Mononuclear cell (primary cell): ENCODE results near the gene ARL5A. TPM values are rescaled to one million over a fixed set of nuclear protein-coding genes. Genes with fewer than 3 reads are reported as not detected.
"Not testable (repeated sequence)": the region's sequence is repeated elsewhere in the genome, so short reads cannot be mapped to it uniquely, and the experiment has no call there.

Experiments used
- H3K27me3 ChIP-seq: 2 replicates; pipeline ENCODE4 v1.6.0; 2011; ENCODE audit warnings: low read length, control low read depth; ENCODE audit not compliant: insufficient read depth
- H3K4me1 ChIP-seq: 2 replicates; pipeline ENCODE4 v1.5.1; 2011; ENCODE audit warnings: mild to moderate bottlenecking, low read length, control low read depth; ENCODE audit not compliant: insufficient read depth
- H3K4me3 ChIP-seq: 2 replicates; pipeline ENCODE4 v1.5.1; 2011; ENCODE audit warnings: mild to moderate bottlenecking, low read length, moderate library complexity
- H3K9me3 ChIP-seq: 2 replicates; pipeline ENCODE4 v1.5.1; 2011; ENCODE audit warnings: low read depth, mild to moderate bottlenecking, control low read depth, low read length
- total RNA-seq: library from RNA; depleted of rRNA; stranded (reverse); fragments of >200 nt; gene quantifications from one replicate; pipeline ENCODE4 v1.2.3, GENCODE V29; 2012

ARL5A gene
- total RNA-seq, 1 donor: 34.8 TPM

DNA sequence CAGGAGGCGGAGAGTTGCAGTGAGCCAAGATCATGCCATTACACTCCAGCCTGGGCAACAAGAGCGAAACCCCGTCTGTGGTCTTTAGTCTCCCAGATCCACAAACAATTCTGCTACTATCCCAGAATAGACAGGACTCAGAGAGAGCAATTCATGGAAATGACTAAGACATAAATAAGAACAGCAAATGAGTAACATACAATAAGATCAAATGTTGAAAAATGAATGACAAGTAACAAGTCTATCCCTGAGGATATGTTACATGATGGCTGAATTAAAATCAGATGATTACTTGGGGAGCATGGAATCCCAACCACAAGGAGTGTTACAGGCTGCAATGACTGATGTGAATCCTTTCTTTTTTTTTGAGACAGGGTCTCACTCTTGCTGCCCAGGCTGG, 10.3 kb downstream of the ARL5A start:
- Histone ChIP-seq H3K4me1 (no peaks in the 10 kb centered on the region), H3K27me3 (no peaks in the 10 kb centered on the region), H3K9me3 (no peaks in the 10 kb centered on the region), H3K4me3 (no peak overlapping the region)

DNA sequence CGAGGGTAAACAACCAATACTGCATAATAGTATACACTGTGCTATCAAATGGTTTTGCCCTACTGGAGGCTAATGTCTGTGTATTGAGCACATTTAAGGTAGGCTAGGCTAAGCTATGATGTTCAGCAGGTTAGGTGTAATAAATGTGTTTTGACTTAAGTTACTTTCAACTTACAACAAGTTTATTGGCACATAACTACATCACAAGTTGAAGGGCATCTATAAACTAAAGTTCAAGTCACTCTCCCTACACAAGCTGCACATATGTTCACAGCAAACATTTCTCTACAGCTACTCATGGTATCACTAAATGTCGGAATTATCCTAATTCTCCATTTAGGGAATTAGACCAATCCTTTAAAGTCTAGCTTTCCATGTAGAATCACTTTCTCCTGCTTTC, 11.4 kb downstream of the ARL5A start:
- Histone ChIP-seq H3K4me3 (no peak overlapping the region), H3K4me1 (no peaks in the 10 kb centered on the region), H3K9me3 (no peaks in the 10 kb centered on the region), H3K27me3 (no peaks in the 10 kb centered on the region)

DNA sequence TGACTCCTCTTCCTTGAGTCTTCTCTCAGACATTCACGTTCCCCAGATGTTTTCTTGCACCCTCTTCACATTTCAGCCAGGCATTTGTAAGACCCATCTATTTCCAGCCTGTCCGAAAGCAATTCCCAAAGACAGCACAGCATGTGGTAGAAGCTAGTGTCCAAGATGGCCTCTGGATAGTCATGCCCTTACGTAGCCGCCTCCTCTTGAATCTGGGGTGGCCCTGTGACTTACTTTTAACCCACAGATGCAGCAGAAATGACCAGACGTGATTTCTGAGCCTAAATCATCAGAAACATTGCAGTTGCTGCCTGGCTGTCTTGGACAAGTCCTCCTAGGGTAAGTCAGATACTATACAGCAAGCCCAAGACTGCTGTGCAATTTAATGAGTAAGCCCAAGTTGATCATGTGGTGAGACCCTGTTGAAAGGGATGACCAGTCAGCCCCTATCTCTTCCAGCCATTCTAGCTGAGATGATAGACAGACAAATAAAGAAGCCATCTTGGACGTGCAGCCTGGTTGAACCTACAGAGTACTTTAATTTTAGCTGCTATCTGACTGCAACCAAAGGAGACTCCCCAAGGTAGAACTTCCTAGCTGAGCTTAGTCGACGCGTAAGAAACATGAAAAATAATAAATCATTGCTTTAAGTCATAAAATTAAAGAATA, 12.3 kb downstream of the ARL5A start:
- Histone ChIP-seq H3K4me1 (no peaks in the 10 kb centered on the region), H3K9me3 (no peaks in the 10 kb centered on the region), H3K27me3 (no peaks in the 10 kb centered on the region), H3K4me3 (no peak overlapping the region)

DNA sequence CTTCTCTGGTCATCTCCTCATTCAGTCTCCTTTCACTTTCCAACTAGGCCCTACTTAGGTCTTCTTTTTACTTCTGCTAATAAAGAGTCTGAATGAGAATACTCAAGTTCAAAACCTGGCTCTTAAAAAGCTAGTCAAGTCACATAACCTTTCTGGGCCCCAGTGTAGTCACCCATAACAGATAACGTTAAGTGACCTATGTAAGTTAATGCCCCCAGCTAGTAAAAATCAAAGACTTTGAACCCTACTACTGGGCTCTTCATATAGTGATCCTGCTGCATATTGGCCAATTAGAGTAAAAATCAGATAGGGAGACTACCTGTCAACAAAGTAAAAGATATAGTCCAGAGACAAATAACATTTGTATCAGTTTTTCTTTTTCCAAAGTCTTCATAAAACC, 17.7 kb downstream of the ARL5A start:
- Histone ChIP-seq H3K4me1 (peaks cover 8% of the 10 kb centered on the region), H3K9me3 (no peaks in the 10 kb centered on the region), H3K4me3 (no peak overlapping the region), H3K27me3 (no peaks in the 10 kb centered on the region)

DNA sequence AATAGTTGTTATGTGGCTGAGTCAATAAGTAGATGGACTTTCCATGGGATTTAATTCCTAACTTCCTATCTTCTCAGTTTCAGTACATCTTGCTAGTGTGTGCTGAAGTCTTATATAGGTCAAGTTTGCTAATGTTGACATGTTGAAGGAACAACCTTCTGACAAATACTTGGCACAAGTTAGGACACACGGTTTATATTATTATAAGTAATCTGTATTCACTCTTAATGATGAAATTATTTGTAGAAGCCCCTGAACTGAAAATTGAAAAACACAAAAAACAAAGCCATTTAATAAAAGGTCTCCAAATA, 19.2 kb downstream of the ARL5A start:
- H3K4me3 ChIP-seq: no peak overlapping the region
- H3K4me1 ChIP-seq: peaks cover 8% of the 10 kb centered on the region
- no peaks in the 10 kb centered on the region for H3K9me3 ChIP-seq
- H3K27me3 ChIP-seq: no peaks in the 10 kb centered on the region

DNA sequence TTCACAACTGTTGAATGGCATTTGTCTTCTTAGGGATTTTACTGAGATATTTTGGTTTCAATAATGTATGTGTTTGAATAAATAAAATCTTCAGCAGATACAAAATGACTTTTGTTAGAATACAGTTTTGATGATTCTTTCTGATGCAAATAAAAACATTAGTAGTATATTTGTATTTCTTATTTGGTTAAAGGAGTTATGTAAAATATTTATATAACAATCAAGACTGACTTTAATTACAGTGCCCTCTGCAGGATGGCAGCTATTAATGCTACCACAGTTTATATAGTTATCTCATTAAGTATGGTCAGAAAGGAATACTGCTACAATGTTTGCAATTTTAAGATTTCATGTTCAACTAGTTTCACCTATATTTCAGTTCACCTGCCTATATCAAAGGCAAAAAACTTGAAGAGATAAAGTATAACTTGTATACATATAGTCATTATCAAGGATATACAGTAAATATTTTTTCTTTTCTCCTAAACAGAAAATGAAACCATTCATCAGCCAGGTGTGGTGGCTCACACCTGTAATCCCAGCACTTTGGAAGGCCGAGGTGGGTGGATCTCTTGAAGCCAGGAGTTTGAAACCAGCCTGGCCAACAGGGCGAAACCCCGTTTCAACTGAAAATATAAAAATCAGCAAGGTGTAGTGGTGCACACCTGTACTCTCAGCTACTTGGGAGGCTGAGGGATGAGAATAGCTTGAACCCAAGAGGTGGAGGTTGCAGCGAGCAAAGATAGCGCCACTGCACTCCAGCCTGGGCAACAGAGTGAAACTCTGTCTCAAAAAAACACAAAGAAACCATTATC, 19.8 kb downstream of the ARL5A start:
- Histone ChIP-seq H3K9me3 (no peaks in the 10 kb centered on the region), H3K4me3 (no peak overlapping the region), H3K4me1 (peaks cover 8% of the 10 kb centered on the region), H3K27me3 (no peaks in the 10 kb centered on the region)

DNA sequence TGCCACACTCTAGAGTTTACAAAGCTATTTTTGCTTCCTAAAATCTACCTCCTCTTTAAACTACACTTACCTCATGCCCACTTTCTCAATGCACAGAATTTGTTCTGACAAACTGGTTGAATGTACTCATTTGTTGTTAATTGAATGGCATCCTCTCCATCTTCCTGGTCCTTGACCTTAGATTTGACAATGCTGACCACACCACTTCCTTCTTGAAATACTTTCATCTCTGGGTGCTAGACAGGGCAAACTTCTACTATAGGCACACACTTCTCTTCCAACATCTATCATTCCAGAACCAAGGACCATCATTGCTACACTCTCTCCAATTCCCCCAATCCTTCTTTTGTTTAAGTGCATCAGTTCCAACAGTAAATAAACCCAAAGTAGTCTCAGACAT, 22.3 kb downstream of the ARL5A start:
- Histone ChIP-seq H3K4me3 (no peak overlapping the region), H3K27me3 (no peaks in the 10 kb centered on the region), H3K4me1 (peaks cover 8% of the 10 kb centered on the region), H3K9me3 (no peaks in the 10 kb centered on the region)

DNA sequence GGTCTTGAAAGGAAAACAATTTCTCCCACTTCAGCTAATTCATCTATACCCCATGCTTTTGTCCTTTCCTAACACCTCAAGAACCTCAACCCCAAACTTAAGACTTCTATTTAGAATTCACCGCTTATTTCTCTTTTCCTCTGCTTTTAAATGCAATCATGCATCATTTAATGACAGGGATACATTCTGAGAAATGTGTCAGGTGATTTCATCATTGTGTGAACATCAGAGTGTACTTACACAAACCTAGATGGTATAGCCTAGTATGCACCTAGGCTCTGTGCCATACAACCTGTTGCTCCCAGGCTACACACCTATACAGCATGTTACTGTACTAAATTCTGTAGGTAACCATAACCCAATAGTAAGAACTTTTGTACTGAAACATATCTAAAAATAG, 22.9 kb downstream of the ARL5A start:
- Histone ChIP-seq H3K4me1 (peaks cover 8% of the 10 kb centered on the region), H3K4me3 (no peak overlapping the region), H3K9me3 (no peaks in the 10 kb centered on the region), H3K27me3 (no peaks in the 10 kb centered on the region)

DNA sequence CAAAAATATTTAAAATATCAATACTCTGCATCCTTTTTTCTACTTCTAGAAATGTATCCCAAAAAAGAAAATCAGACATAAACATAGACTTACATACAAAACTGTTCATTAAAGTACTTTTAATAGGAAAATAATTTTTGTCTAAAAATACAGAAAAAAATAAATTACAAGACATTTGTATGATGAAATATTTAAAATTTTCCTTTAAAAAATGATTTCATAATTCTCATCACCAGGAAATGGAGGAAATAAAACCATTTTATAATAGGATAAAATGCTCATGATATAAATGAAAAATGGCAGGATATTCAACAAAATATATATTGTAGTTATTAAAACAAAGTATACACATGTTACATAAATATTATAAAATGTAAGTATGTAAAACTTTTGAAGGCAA, 24.4 kb downstream of the ARL5A start:
- Histone ChIP-seq H3K9me3 (no peaks in the 10 kb centered on the region), H3K4me1 (peaks cover 8% of the 10 kb centered on the region), H3K4me3 (no peak overlapping the region), H3K27me3 (no peaks in the 10 kb centered on the region)

DNA sequence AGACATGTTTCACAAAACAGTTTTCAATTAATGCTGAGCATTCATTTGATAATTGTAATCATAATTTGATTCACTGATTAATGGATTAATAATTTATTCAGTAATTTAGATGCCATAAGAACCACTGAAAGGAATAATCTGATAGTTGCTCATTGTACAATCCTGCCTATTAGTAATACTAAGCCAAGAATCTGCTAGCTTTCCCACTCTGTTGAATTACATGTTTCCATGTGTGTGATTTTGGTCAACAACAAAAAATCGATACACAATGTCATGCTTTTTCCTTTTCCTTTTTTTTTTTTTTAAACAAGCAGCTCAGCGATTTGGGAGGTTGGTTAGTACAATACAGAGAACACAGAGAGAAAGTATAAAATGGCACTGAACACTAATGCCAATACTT, 25.9 kb downstream of the ARL5A start:
- Histone ChIP-seq H3K27me3 (no peaks in the 10 kb centered on the region), H3K9me3 (no peaks in the 10 kb centered on the region), H3K4me1 (peaks cover 5% of the 10 kb centered on the region), H3K4me3 (no peak overlapping the region)

DNA sequence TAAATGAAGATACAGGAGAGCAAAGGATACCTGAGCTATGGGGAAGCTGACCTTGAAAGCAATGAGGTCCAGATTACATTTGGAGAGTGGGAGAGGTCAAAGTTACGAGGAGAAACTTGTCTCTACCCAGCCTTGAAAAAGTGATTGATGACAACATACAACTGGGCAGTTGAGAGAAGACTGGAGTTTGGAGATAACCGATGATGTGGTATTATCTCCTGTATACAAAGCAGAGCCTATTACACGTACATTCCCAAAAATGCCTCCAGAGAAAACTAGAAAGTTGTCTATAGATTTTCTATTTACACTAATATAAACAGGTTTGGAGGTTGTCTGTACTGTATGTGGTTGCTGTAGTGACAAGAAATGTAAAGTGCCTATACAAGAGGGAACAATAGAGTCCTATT, 28.3 kb downstream of the ARL5A start:
- Histone ChIP-seq H3K9me3 (no peaks in the 10 kb centered on the region), H3K4me1 (no peaks in the 10 kb centered on the region), H3K4me3 (no peak overlapping the region), H3K27me3 (no peaks in the 10 kb centered on the region)

DNA sequence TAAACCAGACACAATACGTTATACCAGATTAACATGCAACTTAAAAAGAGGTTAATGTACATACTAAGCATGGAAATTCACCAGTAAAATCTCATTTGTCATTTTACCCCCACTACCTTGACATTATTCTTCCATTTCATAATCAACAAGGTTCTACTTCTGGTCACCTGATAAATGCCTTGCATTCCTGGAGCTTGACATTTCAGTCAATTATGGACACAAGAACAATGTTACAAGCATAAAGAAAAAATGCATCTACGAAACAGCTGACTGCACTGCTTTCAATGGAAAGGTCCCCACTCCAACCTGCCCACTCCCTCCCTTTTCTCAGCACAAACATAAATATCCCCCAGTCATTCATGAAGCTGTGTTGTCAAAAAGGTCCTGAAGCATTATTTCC, 31.4 kb downstream of the ARL5A start:
- Histone ChIP-seq H3K4me1 (no peaks in the 10 kb centered on the region), H3K4me3 (no peak overlapping the region), H3K27me3 (no peaks in the 10 kb centered on the region), H3K9me3 (no peaks in the 10 kb centered on the region)

DNA sequence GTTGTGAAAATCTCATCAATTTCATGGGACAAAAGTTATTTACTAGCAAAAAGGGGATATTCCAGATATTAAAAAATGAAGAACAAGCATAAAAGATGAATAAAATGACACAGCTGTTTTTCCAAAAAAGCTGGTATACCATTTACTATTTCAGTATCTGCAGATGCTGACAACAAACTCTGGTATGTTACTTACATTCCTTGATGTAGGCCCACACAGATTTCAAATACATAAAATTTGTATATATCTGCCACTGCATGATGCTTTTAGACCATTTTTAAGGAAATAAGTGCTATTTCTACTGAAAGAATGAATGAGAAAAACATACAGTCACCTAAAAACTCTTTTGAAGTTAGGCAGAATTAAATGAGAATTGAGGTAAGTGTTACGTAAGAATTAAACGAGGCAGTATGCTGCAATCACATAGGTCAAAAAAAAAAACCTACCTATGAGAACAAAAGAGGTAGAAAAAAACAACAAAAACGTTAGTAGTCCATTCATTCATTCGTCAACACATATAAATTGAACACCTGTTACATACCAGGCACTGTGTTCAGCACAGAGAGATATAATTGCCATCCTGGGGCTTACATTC, 32.5 kb downstream of the ARL5A start:
- Histone ChIP-seq H3K4me3 (no peak overlapping the region), H3K4me1 (no peaks in the 10 kb centered on the region), H3K9me3 (no peaks in the 10 kb centered on the region), H3K27me3 (no peaks in the 10 kb centered on the region)

DNA sequence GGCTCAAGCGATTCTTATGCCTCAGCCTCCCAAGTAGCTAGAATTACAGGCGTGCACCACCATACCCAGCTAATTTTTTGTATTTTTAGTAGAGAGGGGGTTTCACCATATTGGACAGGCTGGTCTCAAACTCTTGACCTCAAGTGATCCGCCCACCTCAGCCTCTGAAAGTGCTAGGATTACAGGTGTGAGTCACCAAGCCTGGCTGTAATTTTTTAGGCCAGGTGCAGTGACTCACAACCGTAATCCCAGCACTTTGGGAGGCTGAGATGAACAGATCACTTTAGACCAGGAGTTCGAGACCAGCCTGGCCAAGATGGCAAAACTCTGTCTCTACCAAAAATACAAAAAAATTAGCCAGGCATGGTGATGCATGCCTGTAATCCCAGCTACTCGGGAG, 33.8 kb downstream of the ARL5A start:
- not testable (repeated sequence) for H3K4me1 ChIP-seq, H3K9me3 ChIP-seq

DNA sequence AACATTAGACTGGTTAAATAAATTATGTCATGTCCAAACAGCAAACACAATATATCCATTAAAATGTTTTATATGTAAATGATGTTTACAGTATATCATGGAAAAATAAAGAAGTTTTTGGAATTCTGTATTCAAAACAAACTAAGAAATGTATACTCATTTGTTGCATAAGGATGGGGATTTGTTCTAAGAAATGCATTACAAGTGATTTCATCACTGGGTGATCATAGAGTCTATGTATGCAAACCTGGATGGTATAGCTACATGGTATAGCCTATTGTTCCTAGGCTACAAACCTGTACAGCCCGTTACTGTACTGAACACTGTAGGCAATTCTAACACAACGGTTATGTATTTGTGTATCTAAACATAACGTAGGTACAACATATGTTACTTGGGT, 35.1 kb downstream of the ARL5A start:
- Histone ChIP-seq H3K9me3 (no peaks in the 10 kb centered on the region), H3K4me3 (no peak overlapping the region), H3K27me3 (no peaks in the 10 kb centered on the region), H3K4me1 (no peaks in the 10 kb centered on the region)

More for the DNA sequence above, 33.8 kb downstream of the ARL5A start:
- not testable (repeated sequence) for H3K4me3 ChIP-seq, H3K27me3 ChIP-seq

DNA sequence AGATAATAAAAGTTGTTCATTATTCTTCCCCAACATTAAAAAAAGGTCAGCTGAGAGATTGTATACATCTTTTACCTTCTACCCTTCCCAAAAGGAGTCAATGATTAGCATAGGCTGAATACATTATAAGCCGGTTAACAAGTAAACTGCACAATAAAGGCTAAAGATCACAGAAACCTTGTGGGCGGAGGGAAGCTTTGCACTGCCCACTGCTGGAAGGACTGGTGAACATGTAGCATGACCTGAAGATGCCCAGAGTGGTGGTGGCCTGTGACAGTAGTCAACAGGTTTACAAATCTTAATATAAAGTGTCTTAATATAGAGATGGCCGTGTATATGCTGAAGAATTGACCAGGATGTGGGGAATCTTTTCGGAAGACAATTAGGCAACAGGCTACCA, 35.6 kb downstream of the ARL5A start:
- Histone ChIP-seq H3K27me3 (no peaks in the 10 kb centered on the region), H3K9me3 (no peaks in the 10 kb centered on the region)

More for the DNA sequence above, 35.6 kb downstream of the ARL5A start:
- no peaks in the 10 kb centered on the region for H3K4me1 ChIP-seq
- H3K4me3 ChIP-seq: no peak overlapping the region
